Measurements from ENCODE around the gene EPHA4.

The EPHA4 gene

DNA sequence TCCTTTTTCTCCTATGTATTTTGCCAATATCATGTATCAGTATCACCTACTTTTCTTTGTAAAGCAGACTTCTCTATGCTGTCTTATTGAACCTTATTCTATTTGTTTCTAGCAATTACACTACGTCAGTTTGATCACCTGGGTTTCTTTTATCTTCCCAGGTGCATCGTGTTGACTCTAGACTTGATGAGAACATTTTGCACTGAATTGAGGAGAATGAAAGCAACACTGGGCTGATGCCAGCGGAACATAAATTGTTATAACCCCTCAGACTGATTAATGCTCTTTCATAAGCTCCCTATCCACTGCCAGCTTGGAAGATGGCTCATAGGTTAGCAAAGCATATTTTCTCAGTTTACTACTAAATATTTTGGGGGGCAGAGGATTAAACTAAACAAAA is 140.6 kb downstream of the EPHA4 start:
- DNase-seq, result no peak

DNA sequence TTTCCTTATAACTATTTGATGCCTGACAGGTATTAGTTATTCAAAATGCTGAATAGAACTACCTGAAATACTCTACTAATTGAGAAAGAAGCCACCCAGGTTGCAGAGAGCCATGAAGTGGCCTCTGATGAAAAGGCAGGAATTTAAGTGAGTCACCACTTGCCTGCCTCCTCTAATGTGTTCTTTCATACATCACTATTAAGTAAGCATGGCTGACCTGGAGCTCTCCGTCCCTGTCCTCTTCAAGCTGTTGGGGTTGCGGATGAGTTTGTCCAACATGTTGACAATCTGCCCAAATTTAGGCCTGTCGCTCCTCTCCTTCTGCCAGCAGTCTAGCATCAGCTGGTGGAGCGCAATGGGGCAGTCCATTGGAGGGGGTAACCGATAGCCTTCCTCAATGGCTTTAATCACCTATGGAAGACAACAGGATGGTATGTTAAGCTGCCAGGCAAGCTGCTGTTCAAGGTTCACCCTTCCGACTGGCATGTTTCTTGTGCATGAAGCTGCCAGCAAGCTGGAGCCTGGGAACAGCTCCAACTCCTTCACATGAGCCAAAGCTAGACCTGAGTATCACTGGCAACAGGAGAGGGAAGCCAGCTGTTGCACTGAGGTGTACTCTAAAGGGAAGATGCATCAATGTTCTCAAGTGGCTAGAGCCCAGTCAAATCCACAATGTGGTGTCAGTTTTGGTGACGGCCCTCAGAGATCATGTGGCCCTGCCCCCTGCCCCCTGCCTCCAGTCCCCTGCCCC is 142.2 kb downstream of the EPHA4 start:
- no peak for DNase-seq

DNA sequence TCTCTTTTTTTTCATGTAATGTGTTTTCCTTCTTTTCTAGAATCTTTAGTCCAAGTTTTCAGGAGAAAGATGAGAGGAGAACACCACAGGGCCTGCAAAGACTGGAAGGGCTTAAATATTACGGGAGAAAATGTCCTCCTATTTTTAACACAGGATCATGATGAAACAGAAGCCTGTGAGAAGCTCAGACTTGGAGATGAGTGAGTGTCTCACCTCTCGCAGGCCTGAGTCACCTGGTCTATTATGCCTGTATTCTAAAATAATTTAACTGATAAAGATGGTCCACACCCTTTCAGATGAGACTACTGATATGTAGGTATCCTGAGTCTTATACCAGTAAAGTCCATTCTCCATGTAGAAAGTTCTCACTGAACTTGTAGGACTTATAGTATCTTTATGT is 143.2 kb downstream of the EPHA4 start:
- DNase-seq, result no peak

DNA sequence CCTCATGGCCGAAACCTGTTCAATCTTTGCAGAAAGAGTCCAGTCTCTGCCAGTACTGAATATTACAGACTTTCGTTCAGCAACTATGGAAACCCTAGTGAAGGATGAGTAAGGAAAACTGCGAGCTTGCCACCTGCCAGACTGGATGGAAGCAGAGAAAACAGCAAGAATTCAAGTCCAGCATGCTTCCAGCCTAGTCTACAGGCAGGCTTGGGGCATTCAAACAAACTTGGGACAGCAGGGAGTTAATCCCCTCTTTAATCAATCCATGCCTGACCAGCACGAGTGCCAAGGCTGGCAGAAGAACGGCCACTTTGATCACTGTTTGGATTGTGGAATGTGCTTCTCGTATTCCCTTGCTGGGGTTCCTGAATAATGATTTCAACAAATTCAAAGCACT is 145.2 kb downstream of the EPHA4 start:
- no peak for DNase-seq

DNA sequence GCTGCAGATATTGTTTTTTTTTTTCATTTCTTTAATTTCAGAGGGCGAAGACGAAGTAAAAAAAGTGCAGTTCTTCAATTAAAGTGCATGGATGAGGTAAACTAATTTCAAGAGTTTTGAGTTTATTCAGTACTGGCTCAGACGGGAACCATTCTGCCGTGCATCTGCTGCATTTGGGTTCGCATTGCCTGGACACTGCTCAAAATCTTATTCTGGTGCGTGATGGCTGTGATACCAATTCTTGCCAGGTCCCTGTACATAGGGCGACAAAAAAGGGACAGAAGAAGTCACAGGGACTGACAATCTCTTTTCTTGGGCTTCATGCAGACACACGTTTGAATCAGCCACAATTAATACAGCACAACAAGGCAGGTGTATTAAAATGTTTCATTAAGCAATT is 146.2 kb downstream of the EPHA4 start:
- no peak for DNase-seq

DNA sequence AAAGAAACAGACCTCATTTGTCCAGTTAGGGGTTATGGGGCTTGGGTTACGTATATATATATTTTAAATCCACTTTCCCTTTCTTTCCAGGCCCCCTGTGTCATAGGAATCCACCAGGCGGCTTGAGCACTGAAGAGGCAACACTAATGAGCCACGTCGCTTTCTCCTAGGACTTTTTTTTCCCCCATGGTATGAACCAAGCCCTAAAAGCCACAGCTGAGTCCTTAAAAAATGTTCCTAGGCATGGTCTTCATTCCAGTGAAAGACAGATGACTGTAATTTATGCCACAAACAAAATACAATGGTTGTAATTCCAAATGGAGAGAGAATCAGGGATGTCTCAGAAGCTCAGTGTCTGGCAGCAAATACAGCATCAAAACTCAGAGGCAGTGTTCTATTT is 146.8 kb downstream of the EPHA4 start:
- DNase-seq, result no peak

DNA sequence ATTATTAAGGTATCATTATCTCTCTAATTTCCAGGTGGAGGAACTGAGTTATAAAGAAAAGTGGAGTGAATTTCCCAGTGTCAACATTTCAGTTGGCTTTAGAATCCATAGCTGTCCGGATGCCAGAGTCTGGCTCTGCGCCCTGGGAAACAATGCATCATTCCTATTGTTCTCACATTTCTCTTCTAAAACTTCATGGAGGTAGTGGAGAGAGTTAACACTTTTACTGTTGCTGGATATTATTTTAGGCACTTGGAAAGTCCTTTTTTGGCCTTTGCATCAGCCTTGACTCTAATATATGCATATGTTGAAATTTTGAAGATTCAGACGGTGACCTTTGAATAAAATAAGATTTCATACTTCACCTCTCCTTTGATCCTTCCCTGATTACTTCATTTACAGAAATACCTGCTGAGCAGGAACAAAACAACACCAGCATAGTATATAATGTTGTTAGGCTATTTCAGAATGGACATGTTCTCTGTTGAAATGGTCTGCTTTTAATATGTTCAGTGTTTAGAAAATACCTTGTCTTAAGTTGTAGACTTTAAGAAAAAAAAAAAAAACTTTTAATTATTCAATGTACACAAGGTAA is 148.8 kb downstream of the EPHA4 start:
- DNase-seq, result no peak

DNA sequence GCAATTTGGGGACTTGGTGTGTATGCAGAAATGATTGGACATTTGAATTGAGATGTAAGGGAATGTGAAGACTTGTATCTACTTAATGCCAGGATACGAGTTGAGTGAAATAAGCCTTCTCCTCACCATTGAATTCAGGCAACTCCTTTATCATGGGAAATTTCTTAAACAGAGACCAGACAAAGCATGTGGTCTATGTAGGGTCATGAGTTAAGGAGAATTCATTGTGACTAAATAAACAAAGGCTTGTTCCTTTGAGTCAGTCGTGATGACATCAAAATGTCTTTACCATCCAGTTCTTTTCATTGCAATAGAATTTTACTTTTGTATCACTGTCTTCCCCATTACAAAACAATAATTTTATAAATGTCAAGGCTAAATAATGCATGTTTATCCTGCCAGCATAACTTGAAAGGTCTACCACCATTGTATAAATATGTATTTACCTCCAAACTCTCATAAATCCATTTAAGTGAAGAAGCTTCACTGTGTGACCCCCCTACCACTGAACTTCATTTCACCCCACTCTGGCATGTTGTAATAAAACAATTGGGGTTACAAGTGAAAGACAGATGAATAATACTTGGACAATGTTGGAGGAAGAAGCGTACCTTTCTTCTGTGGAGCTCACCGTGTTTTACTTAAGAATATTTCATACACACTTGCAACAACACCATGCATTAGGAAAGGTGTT is 149.4 kb downstream of the EPHA4 start:
- DNase-seq, result no peak

DNA sequence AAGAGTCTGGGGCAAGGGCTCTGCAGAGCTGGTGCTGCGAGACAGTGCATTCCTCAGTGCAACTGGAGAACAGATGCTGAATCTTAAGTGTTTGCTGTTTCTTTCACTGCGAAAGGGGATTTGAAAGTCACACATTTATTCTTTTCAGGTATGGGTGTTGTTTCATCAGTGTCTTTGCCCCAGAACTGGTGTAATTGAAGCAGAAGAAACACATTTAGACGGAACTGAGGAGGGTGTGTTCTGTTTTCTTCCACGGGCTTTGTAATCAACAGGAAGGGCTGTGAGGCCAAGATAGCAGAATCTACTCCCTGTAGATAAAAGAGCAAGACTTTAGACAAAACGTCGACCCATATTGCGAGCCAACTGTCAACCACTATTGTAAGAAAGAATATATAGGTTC is 151.9 kb downstream of the EPHA4 start:
- DNase-seq, result peak; percentile 96

DNA sequence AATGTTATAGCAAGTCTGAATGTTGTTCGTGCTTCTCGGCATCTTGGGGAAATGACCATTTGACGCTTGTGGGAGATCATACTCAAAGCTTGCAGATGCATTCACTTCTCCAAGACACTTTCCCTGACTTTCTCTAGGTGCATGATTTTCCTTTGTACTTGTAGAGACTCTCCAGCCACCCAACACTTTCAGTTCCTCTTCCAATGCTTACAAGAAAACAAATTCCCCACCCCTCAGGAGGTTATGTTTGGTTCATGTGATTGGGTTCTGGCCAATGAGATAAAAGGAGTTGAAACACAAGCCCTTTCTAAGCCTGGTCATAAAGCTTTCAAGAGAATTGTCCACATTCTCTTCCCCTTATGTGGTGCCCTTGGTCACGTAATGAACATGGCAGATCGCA is 156.3 kb downstream of the EPHA4 start:
- no peak for DNase-seq

DNA sequence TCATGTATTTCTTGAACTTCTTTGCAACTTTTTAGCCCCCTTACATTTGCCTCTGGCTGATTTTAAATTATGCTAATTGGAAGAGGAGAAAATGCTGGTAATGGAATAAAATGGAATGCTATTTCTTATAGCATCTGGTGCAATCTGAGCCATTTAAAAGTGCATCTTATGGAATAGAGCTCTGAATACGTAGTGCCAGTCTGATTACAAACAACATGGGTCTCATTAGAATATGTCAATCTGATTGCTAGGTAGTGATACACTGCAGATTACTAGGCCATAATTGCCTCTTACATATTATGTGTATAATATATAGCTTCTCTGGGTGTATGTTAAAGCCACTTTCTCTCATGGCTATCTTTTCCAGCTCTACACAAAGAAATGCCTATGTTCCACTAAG is 159.1 kb downstream of the EPHA4 start:
- DNase-seq, result no peak

DNA sequence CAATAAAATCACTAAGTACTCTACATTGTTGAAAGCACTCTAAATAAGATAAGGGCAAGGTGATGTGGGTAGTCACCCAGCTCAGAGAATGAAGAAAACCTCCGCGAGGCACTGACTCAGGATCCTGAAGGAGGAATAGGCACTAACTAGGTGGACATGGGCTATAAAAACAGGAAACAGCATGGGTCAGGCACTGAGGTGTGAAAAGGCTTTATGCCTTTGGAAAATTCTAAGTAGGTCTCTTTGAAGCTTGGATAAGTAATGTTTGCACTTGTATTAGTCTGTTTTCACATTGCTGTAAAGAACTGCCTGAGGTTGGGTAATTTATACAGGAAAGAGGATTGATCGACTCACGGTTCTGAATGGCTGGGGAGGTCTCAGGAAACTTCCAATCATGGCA is 161.6 kb downstream of the EPHA4 start:
- no peak for DNase-seq

DNA sequence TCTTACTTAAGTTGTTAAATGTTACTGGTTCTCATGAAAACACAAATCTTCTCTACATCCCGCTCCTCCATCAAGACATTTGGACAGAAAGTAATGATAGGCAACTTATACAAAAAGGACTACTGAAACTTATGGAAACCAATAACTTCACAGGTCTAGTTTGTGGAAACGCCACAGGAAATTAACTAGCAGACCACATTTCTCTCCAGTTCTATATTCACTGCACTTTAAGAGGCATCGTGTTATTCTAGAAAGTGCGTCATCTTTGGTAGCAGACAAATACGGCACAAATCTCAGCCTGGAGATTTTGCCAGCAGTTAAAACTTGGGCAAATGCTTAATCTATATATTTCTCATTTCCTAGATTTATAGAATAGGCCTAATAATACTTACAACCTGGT is 164.3 kb downstream of the EPHA4 start:
- no peak for DNase-seq

DNA sequence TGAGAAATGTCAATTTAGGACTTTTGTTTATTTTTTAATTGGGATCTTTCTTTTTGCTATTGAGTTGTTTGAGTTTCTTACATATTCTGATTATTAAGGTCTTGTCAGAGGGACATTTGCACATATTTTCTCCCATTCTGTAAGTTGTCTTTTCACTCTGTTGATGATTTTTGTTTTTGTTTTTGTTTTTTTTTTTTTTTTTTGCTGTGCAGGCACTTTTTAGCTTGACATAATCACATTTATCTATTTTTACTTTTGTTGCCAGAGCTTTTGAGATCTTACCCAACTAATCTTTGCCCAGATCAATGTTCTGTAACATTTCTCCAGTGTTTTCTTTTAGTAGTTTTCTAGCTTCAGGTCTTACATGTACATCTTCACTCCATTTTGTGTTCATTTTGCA is 166.6 kb downstream of the EPHA4 start:
- DNase-seq, result no peak

DNA sequence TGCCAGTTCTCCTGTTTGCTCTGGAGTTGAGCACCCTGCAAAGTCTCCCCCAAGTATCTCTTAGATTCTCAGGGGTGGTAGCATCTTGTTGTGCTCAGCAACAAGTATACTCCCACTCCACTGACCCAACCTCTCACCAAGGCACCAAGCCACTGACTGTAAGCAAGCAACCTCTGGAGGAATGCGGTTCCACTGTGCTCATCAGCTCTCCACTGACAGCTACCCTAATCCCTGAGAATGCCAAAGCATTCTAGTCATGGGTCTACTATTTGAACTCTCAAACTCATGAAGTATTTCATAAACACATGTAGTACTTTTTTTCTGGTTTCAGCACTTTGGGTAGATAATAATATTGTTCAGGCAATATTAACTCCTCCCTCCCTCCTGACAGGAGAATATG is 170.0 kb downstream of the EPHA4 start:
- no peak for DNase-seq

DNA sequence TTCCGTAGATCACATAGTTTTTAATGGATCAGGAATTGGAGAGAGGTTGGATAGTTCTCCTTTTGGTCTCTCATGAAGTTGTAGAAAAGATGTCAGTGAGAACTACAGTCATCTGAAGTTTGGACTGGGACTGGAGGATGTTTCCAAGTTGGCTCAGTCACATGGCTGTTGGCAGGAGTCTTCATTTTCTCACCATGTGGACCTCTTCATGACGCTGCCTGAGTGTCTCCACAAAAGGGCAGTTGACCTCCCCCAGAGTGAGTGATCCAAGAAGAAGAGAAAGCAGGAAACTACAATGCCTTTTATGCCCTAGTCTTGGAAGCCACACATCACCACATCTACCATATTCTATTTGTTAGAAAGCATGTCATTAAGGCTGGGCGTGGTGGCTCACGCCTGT is 171.7 kb downstream of the EPHA4 start:
- no peak for DNase-seq

DNA sequence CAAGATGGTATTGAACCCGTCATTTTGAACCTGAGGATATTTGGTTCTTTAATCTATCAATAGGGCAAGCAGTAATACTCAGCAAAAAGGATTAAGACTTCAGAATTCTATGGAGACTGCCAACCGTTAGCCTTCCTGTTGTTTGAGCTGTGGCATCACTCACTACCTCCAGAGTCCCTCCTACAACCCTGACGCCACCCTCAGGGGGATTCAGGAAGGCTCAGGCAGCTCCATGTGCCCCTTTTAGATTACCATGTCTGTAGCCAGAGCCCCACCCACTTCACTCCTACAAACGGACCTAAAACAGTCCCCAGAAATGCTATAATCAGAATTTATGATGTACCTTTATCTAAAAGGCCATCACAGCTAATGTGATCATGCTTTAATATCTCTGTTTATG is 172.9 kb downstream of the EPHA4 start:
- no peak for DNase-seq

DNA sequence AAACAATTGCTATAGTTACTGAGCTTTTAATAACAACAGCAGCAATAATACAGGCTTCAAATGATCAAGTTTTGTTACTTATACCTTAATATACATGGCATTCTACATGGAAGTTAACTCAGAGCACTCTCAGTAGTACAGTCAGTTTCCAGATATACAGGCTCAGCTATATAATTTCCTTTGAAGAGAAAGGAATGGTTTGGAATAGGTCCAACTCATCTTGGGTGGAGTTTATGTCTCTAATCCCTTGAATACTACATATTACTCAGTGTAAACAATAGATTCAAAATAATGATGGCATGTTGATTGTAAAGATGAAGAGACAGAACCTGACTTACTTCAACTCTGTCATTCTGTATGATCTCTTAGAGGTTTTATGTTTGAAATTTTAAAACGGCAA is 174.9 kb downstream of the EPHA4 start:
- no peak for DNase-seq

DNA sequence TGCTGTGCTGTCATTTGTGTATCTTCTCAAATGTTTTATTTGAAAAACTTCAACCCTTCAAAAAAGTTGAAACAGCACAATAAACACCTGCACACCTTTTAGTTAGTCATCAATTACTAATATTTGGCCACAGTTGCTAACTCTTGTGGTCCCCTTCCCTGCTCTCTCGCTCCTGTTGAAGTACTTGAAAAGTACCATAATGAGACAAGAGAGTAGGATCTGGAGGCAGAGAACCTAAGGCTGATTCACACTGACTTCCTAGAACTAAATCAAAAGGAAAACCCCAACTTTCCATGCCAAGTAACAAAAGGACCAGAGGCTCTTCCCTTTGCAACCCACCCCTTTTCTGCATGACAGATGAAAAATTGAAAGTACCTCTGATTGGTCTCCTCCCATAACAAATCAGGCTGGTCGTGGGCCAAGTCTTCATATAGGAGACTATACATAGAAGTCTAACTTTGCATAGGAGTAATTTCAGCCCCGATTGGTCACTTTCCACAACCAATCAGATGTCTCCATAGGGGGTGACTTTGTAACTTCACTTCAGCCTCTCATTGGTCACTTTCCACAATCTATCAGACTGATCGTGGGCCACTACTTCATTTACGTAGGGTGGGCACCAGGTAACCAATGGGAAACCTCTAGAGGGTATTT is 179.7 kb downstream of the EPHA4 start:
- no peak for DNase-seq

DNA sequence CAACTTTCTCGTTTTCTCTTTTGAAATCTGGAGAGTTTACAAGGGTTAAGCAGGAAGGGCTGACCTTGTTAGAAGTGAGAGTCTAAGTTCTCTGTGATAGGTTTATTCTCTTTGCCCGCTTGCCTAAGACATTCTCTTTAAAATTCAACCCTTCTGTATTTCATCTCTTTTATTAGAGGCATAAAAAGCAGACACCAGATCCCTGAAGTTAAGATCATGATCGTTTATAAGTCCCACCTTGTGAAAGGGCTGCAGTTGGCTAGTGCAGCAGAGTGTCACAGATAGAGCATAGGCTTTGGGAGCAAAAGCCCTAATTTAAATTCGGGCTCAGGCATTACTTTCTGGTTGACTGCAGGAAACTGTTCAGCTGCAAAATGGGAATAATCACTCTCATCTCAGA is 181.2 kb downstream of the EPHA4 start:
- DNase-seq, result no peak

DNA sequence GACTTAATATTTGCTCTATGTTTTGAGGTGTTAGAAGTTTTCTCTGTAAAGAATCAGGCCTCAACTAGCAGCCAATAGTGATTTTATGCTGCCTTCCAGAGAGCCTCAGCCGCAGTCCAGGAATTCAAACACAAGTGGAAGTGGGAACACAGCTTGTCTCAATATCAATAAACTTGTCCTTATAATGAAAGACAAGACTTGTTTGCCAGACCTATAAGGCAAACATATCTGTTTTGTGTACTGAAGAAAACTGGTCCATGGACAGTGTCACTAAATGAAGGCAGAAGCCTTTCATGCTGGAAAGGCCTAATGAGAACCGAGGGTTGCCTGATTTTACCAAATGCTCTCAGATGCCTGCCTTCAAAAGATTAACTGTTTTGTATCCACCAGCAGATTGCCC is 182.2 kb downstream of the EPHA4 start:
- DNase-seq, result no peak

DNA sequence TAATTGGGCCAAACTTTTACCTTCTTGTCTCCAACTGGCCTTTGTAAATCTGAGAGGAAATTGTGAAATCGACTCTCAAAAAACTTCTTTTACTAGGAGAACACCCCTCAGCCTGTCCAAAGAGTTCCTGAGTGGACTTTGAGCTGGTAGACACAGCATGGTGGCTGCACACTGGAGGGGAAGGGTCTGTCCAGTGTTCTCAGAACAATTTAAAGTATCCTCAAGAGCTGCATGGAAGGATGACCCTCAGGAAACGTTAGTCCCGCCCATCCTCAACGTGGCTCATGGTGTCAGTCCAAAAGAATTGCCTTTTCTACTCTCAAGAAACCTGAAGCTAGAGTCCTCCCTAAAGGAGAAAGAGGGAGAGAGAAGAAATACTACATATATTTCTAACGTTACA is 182.7 kb downstream of the EPHA4 start:
- DNase-seq, result no peak

DNA sequence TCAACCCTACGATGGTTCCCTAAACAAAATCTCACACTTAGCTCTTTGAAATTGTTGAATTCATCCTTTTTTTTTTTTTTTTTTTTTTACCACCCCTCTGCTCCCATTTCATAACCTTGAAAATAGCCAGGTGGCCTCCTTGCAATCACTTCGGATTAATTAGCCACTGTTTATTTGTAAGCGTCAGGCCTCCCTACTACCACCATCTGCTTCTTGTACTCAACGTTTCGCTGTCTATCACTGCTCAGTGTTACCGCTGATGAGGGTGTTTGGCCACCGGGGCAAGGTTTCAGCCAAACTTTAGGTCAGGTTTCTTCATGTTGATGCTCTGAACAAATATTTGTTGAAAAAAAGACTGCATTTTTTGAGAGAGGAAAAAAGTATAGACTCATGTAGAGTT is 183.2 kb downstream of the EPHA4 start:
- no peak for DNase-seq

DNA sequence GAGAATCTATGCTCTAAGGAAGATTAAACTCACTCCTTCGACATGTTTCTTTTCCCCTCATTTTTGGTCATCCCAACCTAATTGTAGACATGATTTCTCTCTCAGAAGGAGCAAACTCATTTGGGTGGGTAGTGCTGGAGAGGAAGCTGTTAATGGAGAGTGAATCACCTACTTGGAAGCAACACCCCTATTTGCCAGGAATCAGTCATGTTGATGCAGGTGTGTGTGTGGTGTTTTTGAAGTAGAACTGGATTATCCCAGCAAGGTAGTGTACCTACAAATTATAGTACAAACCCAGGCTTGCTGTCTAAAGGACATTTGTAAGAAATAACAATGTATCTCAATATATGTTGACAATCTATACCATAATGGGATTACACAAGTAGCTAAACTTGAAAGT is 186.4 kb downstream of the EPHA4 start:
- no peak for DNase-seq
